ENCODE results near the gene TRIM27.
A peak's percentile ranks its signal among the peaks of the same experiment; 100 is the strongest.
"Not testable (repeated sequence)": the region's sequence is repeated elsewhere in the genome, so short reads cannot be mapped to it uniquely, and the experiment has no call there.

Gene TRIM27

DNA sequence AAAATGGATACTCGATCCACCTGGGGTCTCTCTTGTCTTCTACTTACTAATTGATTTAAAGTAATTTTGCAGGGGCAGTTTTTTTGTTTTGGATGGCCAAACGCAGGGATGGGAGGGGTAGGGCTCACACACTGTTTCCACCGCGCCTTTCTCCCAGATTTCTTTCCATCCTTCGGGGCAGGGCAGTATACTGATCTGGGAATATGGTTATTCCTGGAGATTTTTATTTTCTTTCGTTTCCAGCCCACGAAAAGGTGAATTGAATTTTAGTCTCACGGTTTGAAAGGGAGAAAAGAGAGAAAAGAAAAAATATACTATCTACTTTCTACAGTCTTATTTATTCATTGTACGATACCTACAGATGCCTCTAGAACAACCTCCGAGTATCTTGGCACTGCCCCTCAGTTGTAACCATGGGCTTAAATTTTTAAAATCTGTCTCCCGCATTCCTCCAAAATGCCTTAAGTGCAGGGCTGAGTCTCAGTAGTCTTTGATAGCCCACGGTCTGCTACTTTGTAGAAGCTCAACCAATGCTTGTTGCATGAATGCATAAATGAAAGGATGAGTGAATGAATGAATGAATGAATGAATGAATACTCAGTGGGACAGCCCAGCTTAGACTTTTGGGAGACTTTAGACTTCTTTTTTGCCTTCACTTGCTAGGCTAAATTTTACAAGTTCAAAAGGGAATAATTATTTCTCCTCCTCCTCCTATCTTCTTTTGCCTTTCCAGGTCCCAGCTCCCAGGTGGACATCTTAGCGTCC lies 18.1 kb upstream of the TRIM27 start:
- no peak for DNase-seq

DNA sequence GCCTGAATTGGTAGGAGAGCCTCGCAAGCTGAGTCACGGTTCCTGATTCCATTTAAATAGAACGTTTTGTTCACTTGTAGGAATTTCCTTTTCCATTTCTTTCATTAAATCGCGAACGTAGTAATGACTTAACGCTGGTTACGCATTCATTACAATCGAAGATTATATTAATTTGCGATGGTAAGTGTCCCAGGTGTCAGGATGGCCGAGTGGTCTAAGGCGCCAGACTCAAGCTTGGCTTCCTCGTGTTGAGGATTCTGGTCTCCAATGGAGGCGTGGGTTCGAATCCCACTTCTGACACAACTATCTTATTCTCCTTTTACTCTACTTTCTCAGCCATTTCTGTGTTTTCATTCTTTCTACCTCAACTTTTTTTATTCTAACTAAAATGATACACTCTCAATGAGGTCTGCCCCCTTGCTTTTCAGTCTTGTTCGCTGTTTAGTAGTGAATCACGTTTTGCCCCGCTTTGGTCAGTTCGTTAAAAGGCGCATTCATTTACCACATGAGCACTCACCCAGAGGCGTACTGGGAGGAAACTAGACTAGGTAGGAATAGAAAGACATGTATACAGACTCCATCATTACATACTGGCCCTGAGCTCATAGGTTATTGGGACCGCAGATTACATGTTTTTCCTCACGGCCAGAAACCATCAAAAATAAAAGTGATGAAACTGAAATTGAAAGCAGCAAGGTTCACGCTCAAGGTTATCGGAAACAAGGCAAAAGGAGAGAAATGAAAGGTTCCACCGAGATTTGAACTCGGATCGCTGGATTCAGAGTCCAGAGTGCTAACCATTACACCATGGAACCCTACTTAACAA lies 17.3 kb upstream of the TRIM27 start:
- peak; percentile 46 for DNase-seq

DNA sequence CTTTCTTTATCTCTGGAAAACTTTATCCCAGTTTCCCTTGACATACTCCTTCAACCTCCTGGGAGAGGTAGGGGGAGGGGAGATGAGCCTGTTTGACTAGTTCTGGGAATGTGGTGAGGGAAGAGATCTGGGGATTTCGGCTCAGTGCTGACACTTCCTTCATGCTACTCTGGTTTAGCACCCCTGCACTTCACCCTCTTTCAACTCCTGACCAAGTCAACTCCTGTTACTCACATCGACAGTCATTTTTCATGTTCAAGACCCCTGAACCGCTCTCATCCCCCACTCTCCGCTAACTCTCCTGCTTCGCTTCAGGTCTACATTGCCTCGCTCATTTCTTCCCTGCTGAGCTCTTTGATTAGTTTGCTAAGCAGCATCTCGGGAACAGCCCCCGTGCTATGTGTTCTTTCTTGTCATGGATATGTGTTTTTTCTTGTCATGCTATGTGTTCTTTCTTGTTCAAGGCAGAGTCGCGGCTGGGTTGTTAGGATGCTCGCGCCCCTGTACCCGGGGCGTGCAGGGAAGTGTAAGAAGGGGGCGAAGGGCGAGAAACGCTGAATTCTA lies 16.6 kb upstream of the TRIM27 start:
- no peak for DNase-seq

DNA sequence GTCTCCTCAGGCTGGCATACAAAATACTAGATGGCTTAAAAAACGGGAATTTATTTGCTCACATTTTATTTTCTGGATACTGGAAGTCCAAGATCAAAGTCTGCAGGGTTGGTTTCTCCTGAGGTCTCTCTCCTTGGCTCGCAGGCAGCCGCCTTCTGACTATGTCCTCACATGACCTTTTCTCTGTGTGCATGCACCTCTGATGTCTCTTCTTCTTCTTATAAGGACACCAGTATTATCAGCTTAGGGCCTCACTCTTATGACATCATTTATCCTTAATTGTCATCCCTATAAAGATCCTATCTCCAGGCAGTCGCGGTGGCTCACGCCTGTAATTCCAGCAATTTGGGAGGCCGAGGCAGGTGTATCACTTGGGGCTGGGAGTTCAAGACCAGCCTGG lies 9.3 kb upstream of the TRIM27 start:
- no peak for DNase-seq

DNA sequence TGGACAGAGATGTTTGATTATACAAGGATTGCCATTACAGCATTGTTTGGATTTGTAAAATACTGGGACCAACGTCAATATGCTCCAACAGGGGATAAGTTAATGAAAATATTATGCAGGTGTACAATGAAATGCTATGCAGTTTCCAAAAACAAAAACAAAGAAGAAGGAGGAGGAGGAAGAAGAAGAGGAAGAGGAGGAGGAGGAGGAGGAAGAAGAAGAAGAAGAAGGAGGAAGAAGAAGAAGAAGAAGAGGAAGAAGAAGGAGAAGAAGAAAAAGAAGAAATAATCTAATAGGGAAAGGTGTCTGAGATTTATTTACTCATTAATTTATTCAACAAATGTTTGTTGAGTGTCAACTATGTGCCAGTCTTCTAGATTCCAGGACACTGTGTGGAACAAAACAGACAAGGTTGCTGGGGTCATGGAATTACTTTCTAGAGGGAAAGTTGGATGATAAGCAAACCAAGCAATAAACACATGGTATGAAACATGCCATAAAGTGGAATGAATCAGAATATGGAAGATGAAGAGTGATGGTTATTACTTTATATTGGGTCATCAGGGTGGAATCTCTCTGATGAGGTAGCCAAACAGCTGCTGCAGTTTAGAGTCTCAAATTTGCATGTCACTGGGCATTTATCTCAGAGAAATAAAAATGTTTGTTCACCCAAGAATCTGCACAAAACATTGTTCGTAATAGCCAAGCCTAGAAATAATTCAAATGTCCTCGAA lies 6.3 kb upstream of the TRIM27 start:
- DNase-seq, result no peak

DNA sequence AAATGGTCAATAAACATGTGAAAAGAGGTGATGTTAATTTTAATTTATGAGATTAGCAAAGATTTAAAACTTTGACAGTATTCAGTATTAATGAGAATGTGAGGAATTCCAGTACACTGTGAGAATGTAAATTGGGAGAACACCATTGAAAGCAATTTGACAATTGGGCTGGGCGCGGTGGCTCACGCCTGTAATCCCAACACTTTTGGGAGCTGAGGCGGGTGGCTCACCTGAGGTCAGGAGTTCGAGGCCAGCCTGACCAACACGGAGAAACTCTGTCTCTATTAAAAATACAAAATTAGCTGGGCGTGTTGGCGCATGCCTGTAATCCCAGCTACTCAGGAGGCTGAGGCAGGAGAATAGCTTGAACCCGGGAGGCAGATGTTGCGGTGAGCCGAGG lies 5.6 kb upstream of the TRIM27 start:
- DNase-seq, result not testable (repeated sequence)

DNA sequence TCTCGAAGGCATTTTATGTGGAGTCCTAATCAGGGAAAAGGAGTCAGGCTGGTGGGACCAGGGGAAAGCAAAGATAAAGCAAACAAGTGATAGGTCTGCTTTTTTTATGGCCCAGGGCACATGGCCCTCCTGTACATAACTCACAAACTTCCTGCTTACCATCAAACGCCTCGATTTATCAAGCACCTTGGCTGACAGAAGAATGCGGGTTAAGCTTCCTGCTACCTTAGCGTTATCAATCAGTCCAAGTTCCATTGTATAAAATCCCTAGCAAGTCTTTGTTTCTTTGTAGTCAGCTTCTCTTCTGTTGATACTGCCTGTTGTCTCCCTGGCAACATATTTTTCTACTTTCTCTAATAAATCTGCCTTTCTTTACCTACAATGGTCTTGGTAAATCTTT lies 4.1 kb upstream of the TRIM27 start:
- no peak for DNase-seq

DNA sequence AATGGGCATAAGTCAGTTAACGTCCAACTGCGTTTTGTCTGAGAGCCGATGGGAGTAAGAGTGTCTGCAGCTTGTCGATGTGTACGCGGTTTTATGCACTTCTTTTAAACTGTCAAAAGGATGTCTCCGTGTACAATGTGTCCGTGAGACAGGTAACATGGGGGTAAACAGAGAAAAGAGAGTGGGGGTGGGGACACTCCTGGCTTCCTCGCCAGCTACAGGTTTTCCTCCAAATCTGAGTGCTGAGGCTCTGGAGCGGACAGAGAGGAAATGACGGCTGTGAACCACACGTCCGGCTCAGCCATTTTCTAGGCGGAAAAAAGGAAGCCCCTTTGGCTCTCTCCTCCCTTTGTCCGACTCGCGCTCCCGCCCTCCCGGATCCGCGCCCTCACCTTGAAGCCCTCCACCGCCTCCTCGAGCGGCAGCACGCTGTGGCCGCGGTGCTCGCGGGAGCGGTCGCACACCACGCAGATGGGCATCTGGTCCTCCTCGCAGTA lies 916 bp downstream of the TRIM27 start:
- no peak for DNase-seq

DNA sequence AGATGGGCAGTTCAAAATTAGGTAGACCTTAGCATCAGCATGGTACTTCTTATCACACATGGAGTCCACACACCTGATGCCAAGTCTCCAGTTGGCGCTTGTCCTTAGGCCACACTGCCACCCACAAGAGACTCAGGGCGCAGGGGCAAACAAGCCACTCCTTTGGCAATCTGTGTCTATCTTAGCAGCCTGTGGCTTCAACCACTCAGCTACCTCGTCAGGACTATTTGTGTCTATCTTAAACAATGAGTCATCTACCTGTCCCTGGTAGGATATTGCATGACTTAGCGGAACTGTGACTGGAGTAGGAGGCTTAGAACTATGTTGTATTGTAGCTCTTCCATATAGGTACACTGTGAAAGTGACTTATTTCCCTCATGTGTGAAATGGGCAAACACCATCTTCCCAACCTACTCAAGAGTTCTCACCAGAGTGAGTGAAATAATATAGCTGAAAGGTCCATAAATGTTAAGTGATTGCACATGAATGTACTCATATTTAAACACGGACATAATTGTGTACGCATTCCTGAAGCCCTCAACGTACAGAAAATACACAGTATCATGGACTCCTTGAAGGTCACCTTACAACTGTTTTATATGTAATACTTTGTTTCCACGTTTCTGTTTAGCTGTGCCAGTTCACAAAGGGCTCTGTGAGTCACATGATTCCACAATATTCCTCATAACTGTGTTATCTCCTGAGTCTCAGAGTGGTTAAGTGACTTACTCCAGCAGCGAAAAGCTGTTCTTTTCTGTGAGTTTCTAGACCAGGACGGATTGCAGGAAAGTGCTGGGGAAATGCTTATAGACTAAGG lies 1.6 kb downstream of the TRIM27 start:
- no peak for DNase-seq

DNA sequence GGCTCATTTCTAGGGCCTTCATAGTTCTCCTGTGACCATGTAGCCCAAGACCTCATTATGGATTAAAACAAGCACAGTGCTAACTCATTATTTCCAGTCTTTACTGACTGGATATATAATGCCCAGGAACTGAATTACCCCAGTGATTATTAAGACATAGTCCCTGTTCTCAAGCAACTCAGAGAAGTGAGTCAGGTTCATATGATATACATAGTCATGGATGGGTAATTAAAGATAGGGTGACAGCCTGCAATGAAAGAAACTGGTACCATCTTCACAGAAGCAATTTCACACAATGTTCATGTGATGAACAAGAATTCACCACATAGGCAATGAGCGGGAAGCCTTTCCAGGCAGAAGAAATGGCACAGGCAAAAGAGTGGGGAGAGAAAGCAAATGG lies 3.5 kb downstream of the TRIM27 start:
- no peak for DNase-seq

DNA sequence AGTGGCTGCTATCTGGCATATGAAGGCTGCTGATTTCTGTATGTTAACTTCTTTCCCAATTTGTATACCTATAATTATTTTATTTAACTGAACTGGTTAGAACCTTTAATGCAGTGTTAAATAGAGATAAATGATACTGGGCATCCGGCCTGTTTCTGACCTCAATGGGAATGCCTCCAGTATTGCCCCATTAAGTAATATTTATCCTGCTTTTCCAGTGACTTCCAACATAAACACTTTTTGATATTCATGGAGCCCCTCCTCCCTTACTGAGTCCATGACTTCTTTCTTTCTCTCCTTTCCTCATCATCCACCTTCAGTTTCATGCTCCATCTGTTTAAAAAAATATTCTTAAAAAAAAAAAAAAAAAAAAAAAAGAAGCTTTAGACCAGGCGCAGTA lies 8.8 kb downstream of the TRIM27 start:
- no peak for DNase-seq

DNA sequence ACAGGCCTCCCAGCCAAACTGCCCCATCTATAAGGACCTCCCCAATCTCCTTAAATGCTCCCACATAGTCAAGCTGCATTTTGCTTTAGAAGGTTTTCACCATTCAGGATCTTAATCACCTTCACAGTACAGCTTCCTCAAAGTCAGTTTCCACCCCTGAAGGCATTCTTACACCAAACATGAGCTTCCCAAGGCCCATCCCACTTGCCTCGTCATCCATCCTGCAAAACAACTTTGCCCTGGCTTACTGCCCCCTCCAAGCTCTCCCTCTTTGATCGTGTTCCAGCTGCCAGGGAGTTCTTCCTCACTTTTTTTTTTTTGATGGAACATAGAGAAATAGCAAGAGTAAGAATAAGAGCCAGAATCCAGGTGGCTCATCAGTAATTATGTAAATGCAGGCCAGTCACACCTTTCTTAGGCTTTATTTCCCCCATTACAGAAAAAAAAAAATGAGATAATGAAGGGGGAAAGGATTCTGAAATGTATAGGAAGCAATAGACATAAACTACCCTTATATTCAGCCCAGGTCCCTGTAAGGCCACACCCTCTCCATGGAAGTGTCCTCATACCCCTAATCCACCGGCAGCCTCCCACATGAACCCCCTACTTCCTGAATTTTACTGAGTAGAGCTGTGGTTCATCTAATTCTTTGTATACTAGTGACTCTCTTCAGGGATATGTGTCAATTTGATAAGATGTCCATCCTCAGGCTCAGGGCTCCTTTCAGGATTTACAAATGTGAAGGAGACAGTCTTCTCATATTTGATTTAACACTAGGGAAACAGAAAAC lies 12.7 kb downstream of the TRIM27 start:
- DNase-seq, result no peak

DNA sequence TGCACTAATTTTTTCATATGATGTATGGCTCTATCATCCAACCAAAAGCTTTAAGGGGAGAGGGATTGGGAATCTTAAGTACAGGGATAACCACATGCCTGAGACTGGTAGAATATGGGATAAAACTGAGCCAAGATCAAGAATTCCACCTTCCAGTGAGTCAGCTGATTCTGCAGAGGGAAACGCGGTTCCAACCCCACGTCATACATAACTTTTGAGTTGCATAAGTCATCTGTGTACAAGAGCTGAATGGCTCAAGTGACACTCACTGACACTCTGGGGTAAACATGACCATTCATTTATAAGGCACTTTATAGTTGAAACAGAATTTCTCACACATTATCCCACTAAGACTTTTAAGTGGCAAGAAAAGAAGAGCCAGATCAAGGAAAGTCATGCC lies 16.4 kb downstream of the TRIM27 start:
- no peak for DNase-seq

DNA sequence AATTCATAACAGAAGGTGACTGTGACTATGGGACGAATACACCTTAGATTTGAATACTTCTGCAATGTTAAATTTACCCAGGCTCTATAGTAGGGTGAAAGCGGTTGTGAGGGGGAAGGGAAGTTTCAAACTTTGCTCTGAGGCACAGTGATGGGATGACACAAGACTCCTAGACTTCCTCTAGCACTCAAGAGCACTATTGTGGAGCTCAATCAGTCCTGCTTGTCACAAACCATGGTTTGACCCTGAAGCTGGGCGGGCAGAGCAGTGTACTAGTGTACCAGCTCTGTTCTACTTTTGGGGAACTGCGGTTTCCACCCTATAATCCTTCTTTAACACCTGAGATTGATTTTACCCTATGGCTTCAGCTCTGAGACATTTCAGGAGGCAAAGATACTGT lies 17.1 kb downstream of the TRIM27 start:
- no peak for DNase-seq

DNA sequence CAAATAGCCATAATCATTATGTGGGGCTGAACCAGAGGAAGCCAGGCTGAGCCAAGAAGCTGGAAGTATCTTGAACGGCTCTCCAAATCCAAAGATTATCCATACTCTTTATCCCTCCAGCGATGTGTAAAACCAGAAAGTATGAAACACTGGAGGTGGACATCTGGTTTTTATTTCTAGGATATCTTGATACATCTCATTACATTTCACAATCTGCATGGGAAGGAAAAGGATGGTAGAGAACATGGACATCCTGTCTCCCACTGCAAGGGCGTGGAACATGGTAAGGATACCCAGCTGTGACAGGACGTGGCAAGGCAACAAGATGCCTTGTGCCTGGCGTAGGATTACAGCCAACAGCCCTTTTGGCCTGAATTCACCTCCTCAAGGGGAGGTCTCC lies 20.1 kb downstream of the TRIM27 start:
- no peak for DNase-seq

DNA sequence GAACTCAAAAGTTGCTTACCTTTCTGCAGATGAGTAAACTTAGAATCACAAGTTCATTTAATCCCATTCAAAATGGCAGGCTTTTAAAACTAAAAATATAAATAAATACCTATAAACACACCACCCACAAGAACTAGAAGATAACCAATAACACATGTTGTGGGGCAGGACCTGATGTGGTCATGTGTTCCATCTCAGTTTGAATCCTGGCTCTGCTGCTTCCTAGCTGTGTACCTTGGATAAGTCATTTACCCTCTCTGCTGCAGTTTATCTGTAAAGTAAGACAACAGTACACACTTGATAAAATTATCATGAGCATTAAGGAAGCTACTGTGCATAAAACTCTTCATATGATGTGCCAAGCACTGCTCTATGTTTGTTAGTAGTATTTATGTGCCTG lies 22.0 kb downstream of the TRIM27 start:
- no peak for DNase-seq

DNA sequence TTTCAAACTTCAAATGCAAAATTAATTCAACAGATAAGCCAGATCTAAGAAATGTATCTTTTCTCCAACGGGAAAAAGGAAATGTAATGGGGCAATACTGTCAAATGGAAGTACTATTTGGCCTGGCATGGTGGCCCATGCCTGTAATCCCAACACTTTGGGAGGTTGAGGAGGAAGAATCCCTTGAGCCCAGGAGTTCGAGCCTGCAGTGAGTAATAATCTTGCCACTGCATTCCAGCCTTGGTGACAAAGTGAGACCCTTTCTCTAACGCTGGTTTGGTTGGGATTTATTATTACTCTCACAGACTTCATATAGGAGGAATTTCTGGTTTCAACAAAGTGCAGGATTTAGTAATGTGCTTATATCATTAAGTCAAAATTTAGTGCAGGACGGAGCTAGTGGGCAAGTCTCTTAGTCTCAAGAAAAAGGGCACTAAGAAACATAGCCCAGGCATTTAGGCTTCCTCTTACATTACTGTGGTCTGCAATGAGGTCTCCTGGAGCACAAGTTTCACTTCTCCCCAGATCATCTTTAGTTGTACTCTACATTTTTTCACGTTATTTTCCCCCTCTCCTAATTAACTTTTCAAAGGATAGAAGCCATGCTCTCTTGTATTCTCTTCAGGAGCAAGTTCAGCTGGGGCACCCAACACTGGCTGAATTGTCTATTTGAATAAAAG lies 23.1 kb downstream of the TRIM27 start:
- DNase-seq, result no peak

DNA sequence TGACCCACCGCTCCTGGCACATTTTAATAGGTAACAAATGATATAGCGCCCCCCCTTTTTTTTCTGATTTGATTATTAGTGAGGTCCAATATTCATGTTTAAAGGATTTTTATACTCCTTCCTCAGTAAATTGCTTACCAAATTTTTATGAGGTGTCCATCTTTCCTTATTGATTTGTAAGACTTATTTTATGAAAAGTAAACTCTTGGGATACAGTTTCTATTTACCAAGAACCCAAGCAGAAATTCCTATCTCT lies 25.1 kb downstream of the TRIM27 start:
- DNase-seq, result no peak

DNA sequence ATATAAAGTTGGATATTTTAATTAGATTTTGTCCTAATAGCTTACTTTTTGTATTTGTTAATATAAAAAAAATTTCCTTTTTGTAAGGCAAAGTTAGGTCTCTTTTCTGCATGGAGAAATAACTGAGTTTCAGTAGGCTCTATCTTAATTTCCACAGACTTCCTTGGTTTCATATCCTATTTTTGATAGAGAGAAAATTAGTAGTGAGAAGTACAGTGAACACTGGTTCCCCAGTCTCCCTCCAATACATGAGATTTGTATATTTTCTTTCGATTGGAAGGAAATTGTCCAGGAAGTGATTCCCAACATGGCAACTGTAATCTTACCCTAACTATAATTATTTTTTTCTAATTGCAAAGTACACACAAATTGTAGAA lies 26.4 kb downstream of the TRIM27 start:
- no peak for DNase-seq

DNA sequence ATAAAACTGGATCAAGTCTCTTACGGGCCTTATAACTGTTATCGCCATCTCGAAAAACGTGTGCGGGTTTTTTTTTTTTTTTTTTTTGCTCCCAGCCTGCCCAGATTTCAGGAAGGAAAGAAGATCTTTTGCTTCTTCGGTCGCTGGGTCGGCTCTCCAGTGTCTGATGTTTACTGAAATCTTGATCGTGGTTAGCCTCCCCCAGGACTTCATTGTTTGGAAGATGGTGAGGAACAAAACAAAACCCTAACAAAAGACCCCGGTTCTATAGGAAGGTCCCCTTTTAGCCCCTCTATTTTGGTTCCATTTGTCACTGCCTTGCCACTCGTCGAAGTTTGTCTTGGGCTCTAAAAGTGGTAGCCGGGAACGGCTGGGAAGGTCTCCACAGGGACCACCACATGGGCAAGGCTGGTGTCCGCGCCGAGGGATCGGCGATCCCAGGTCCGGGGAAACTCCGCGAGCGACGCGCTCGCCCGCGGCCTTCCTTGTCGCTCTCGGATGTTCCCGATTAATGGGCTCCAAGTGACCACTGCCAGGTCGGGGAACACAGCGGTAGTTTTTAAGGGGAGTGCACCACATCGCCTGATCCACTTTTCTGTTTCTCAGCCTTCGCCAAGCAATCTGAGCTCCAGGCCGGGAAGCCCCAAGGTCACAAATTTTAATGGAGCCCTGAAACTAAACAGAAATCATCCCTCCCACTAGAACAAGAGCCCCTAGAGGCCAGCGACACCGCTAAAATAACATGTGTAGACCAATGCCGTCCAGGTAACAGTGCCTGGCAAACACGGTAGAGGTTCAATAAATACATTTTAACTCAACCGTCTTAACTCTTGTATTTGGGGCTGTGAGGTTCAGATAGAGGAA lies 27.0 kb downstream of the TRIM27 start:
- DNase-seq, result no peak
